Right lung (tissue), 5 donors: ENCODE measurements around the gene DCP2. TPM values are rescaled to one million over a fixed set of nuclear protein-coding genes. Genes with fewer than 3 reads are reported as not detected.
A peak's percentile ranks its signal among the peaks of the same experiment; 100 is the strongest.

Source experiments
- DNase-seq, 2 donors: peaks; one replicate each; pipeline ENCODE4 v3.0.0-alpha.2; 2013
- polyA plus RNA-seq, 5 donors: library from polyadenylated mRNA; unstranded; fragments of 120-200 nt; gene quantifications; one replicate each; pipeline versions ENCODE4 v1.2.1 to v1.2.3, GENCODE V29; 2013; ENCODE audit warnings: inconsistent platforms in 1 of 5, low replicate concordance in 1 of 5; ENCODE audit not compliant: insufficient read length in 5 of 5, insufficient read depth in 1 of 5

DCP2 gene
- polyA plus RNA-seq, 5 donors, result 23.1 to 42.1 (median 32.4) TPM

DNA sequence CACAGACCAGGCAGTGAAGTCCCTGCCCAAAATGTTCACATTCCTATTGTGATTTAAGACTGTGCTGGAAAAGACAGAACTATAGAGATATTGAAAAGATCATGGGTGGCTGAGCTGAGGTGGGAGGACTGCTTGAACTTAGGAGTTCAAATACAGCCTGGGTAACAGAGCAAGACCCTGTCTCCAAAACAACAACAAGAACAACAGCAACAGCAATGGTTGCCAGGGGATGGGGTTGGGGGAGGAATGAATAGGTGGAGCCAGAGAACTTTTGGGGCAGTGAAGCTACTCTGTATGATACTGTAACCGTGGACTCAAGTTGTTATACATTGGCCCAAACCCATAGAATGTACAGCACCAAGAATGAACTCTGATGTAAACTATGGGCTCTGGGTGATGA, 88.2 kb downstream of the DCP2 start:
- DNase-seq, result no peak

DNA sequence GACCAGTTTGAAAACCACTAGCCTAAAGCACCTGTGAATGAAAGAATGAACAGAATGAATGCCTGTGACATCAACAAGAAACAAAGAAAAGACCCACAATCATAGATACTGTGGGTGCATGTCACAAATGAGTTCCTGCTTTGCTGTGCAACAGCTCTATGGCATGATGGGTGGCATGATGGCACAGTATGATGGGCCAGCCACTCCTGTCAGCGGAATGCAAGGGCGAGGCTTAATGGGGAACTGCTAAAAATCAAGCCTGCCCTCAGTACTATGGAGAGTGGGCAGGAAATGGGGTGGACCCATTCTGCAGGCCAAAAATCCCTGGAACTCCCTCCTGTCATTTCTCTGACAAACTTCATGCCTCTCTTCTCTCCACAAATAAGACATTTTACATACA, 89.0 kb downstream of the DCP2 start:
- no peak for DNase-seq

DNA sequence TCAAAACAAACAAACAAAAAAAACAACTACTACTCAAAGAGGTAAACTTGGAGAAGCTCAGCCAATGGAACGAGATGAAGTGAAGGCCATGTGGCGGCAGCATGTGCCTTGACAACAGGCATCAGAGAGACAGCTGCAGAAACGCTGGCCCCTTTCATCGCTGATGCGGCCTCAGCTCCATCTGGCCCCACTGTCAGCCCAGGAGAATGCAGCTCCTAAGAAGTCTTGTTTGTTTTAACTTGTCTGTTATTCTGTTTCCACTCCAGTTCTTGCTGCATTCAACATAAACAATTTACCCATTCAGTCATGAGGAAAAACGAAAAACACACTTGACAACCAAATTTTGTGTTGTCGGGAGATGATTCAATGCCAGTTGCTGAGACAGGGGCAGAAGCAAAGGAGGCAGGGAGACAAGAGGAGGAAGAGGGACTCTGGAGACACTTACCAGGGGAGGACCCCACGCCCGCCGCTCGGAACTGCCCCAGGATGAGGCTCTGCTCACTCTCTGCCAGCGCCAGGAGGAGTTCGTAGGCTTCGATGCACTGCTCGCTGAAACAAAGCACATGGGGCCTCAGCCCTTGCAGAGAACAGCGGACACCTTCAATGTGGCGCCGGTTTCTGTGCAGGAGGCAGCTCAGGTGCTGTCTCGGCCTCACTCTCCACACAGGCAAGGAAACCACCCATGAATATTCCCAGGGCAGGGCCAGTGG, 91.2 kb downstream of the DCP2 start:
- peak; percentile 52 to 65 for DNase-seq

DNA sequence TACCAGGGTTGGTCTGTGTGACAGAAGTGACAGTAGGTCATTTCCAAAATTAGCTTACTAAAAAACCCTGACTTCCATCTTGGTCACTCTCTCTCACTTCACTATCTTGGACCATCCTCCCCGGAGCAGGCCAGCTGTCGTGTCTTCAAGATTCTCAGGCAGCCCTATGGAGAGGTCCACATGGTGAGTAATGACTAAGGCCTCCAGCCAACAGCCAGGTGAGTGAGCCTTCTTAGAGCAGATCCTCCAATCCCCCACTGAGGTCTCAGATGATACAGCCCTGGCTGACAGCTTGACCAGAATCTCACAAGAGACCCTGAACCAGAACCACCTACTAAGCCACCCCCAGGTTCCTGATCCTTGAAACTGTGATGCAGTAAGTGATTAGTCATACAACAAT, 92.0 kb downstream of the DCP2 start:
- no peak for DNase-seq

Other genes with a start within 250 kb of the DCP2 start
- 10 to 100 TPM; 20.2 to 46.5 (median 44.9) TPM for gene APC, start 238.9 kb upstream of the DCP2 start, polyA plus RNA-seq
- gene SRP19, start 115.5 kb upstream of the DCP2 start, polyA plus RNA-seq, result 10 to 100 TPM; 62.3 to 78.2 (median 75.0) TPM
- gene REEP5, start 54.6 kb upstream of the DCP2 start, polyA plus RNA-seq, result 10 to 100 TPM; 66.5 to 83.6 (median 78.1) TPM